ENCODE data around the gene UBAC2. TPM values are rescaled to one million over a fixed set of nuclear protein-coding genes. Genes with fewer than 3 reads are reported as not detected.

The UBAC2 gene
- total RNA-seq, 1 experiment from 2014 or later: 96.0 TPM

DNA sequence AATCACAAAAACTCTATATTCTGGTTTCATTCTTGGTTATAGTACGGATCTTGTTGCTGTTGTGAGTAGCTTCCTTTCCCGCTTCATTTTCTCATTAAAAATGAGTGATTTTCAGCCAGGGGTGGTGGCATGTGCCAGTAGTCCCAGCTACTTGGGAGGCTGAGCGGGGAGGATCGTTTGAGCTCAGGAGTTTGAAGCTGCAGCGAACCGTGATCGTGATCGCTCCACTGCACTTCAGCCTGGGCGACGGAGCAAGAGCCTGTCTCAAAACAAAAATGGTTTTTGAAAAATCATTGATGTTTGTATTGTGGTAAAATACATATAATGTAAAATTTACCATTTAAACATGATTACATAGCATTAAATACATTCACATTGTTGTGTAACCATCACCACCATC, 229.0 kb downstream of the UBAC2 start:
- in situ Hi-C loops (cut with HindIII; ENCODE audit: low sequenced_read_pairs): no loop called here

DNA sequence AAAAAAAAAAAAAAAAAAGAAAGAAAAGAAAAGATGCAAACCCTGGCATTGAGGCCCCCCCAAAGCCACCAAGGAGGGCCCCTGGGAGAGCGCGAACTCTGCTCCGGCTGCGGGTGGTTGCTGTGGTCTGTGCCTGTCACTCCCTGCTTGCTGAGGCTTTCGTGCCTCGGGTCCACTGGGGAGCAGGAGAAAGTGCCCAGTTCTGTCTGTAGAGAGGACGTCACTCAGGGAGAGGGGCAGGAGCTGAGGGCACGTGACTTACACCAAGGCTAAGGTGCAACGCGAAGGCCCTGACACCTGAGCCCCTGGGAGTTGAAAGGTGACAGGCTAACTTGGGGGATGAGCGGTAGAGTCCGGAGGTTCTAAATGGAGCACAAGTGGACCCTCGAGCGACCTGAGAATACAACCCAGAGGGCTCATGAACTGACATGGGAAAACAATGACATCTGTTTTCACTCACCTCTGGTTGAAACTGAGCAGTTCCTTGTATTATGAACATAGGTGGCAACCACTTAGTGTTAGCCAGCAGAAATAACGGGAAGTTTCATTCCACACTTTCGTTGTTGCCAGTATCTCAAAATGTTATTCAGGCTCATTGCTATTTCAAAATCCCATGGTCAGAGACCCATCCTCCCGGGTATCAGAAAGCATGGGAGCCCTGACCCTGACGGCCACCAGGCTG, 231.4 kb downstream of the UBAC2 start:
- in situ Hi-C loops (cut with HindIII; ENCODE audit: low sequenced_read_pairs): no loop called here

More for the DNA sequence above, 229.0 kb downstream of the UBAC2 start:
- DNase-seq (ENCODE audit: low spot score): no peak

GRCh38 chr13:99432609-99433542, 232.2 kb downstream of the UBAC2 start:
- in situ Hi-C loops (cut with HindIII; ENCODE audit: low sequenced_read_pairs): no loop called here
- DNase-seq (ENCODE audit: low spot score): no peak

More for the DNA sequence above, 231.4 kb downstream of the UBAC2 start:
- no peak for DNase-seq (ENCODE audit: low spot score)

- DNase-seq (ENCODE audit: low spot score): no peak
- in situ Hi-C loops (cut with HindIII; ENCODE audit: low sequenced_read_pairs): no loop called here
Measured at GRCh38 chr13:99433543-99434075, 233.0 kb downstream of the UBAC2 start.

GRCh38 chr13:99434258-99434788, 233.7 kb downstream of the UBAC2 start:
- no peak for DNase-seq (ENCODE audit: low spot score)
- in situ Hi-C loops (cut with HindIII; ENCODE audit: low sequenced_read_pairs): no loop called here

DNA sequence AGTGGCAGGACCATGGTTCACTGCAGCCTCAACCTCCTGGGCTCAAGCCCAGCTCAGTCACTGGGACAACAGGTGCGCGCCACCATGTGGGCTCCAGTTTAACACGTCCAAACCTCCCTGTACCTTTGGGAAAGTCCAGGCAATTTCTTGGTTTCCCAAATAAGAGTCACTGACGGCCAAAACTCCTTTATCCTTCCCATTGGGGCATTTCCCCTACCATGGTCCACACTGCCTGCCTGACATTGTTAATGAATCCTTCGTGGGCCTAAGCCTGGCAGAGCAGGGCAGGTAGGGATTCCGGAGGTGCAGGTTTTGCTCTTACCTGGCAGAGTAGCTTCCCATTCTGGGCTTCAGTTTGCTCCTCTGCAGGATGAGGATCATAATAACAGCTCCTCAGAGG, 234.5 kb downstream of the UBAC2 start:
- in situ Hi-C loops (cut with HindIII; ENCODE audit: low sequenced_read_pairs): no loop called here
- no peak for DNase-seq (ENCODE audit: low spot score)

GRCh38 chr13:99435998-99436397, 235.3 kb downstream of the UBAC2 start:
- in situ Hi-C loops (cut with HindIII; ENCODE audit: low sequenced_read_pairs): no loop called here
- no peak for DNase-seq (ENCODE audit: low spot score)

Other genes starting within 250 kb of the UBAC2 start
- gene DOCK9, start 222.8 kb upstream of the UBAC2 start, total RNA-seq (2014; rRNA removed; shearing (Covaris generic)): 0.18 and 0.51 TPM in 2 replicates
- gene GPR18, start 57.5 kb downstream of the UBAC2 start, total RNA-seq (2014; rRNA removed; shearing (Covaris generic)): not detected in 2 replicates
- gene GPR183, start 106.5 kb downstream of the UBAC2 start, total RNA-seq (2014; rRNA removed; shearing (Covaris generic)): not detected in 2 replicates

All from G401 (cell line).